Measurements from ENCODE around the gene NUP50. TPM values are rescaled to one million over a fixed set of nuclear protein-coding genes. Genes with fewer than 3 reads are reported as not detected.

NUP50 gene
- total and polyA plus RNA-seq, 2 donors (not counting 1 experiment from before 2014, with no cell fraction given) = 9.1 to 105 TPM

GRCh38 chr22:45154383-45154782 is 9.3 kb upstream of the NUP50 start:
- no peak overlapping the region for H3K9ac ChIP-seq (ENCODE audit: low read length)
- WGBS (ENCODE audit: insufficient coverage) = 96% methylated on average over 3 of the region's 3 CpGs

More at GRCh38 chr22:45154383-45154782, 9.3 kb upstream of the NUP50 start:
- ATAC-seq (ENCODE audit: low read depth) (no peak), DNase-seq (no peak)
- Mint-ChIP-seq H3K27ac (no peak overlapping the region), H3K27me3 (no peaks in the 10 kb centered on the region), H3K9me3 (ENCODE audit: insufficient read depth) (no peaks in the 10 kb centered on the region), H3K4me3 (no peak overlapping the region), H3K4me1 (no peaks in the 10 kb centered on the region)
- no peak overlapping the region for H3K4me3 ChIP-seq (ENCODE audit: control extremely low read depth in 1 of 5, extremely low read depth in 1 of 5, insufficient read depth in 1 of 5, low read depth in 2 of 5, low read length in 4 of 5)
- no peak overlapping the region for H3K4me2 ChIP-seq (replicated peaks; ENCODE audit: low read depth, low read length, poor library complexity, severe bottlenecking)
- no peak overlapping the region for H3K27ac ChIP-seq (ENCODE audit: low read length in 2 of 2)
- no peak overlapping the region for H2AFZ ChIP-seq (ENCODE audit: insufficient read depth, low read depth, low read length, poor library complexity, severe bottlenecking)
- H3K27me3 ChIP-seq (replicated peaks in 1 of 4; ENCODE audit: control extremely low read depth in 1 of 4, control insufficient read depth in 3 of 4, insufficient read depth in 4 of 4, low read length in 3 of 4) = no peaks in the 10 kb centered on the region
- intact Hi-C loops (cut with micrococcal nuclease) = no loop called here
- ChIA-PET CTCF (no interaction called here), POLR2A (no interaction called here)
- peaks cover 5% of the 10 kb centered on the region for H3K79me2 ChIP-seq (ENCODE audit: control insufficient read depth, insufficient read depth, low read length)
- H3K4me1 ChIP-seq (ENCODE audit: control insufficient read depth in 2 of 2, insufficient read depth in 2 of 2, low read length in 2 of 2) = no peaks in the 10 kb centered on the region
- no peak for TF ChIP-seq EZH2 (IDR thresholded peaks at IDR 0.05; ENCODE audit: borderline replicate concordance, insufficient read depth, low read depth, low read length, poor library complexity, severe bottlenecking)
- no peak for TF ChIP-seq CTCF (IDR thresholded peaks at IDR 0.05)
- H4K20me1 ChIP-seq (ENCODE audit: control insufficient read depth, insufficient read depth, low read length, poor library complexity, severe bottlenecking) = no peaks in the 10 kb centered on the region
- peaks cover 3 to 15% of the 10 kb centered on the region in 2 experiments for H3K36me3 ChIP-seq (replicated peaks in 1 of 2; ENCODE audit: control extremely low read depth in 1 of 2, control insufficient read depth in 1 of 2, extremely low read depth in 1 of 2, insufficient read depth in 2 of 2, low read length in 1 of 2)
- H3K9me3 ChIP-seq (ENCODE audit: control extremely low read depth in 1 of 3, control insufficient read depth in 2 of 3, insufficient read depth in 1 of 3, low read length in 2 of 3) = no peaks in the 10 kb centered on the region
